Stimulated activated CD4-positive, alpha-beta T cell treated with anti-CD3 and anti-CD28 coated beads, Interleukin-1b, Interleukin-23, amount 100 ng/mL, for 1 hour (primary cell): ENCODE measurements around the gene CDC42BPA.
"Not testable (repeated sequence)": the region's sequence is repeated elsewhere in the genome, so short reads cannot be mapped to it uniquely, and the experiment has no call there.

Source experiments
- DNase-seq, 2 donors: peaks; one replicate each; pipeline ENCODE4 v3.0.0-alpha.2; 2020; ENCODE audit warnings: low read depth in 2 of 2

CDC42BPA gene

GRCh38 chr1:227260433-227260832, 57.9 kb downstream of the CDC42BPA start:
- DNase-seq, result no peak

DNA sequence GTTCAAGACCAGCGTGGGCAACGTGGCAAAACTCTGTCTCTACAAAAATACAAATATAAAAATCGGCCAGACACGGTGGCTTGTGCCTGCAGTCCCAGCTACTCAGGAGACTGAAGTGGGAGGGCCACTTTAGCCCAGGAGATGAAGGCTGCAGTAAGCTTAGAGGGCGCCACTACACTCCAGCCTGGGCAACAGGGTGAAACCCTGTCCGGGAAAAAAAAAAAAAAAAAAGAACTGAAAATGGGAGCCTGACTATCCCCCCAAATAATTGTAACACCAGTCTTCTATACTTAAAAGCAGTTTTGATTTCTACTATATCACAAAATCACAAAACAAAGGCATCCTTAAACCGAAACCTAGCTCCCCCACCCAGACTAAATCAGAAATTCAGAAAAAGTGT, 60.3 kb downstream of the CDC42BPA start:
- DNase-seq, result no peak

- DNase-seq, result no peak
These were observed 63.1 kb downstream of the CDC42BPA start for GRCh38 chr1:227255086-227255732.

DNA sequence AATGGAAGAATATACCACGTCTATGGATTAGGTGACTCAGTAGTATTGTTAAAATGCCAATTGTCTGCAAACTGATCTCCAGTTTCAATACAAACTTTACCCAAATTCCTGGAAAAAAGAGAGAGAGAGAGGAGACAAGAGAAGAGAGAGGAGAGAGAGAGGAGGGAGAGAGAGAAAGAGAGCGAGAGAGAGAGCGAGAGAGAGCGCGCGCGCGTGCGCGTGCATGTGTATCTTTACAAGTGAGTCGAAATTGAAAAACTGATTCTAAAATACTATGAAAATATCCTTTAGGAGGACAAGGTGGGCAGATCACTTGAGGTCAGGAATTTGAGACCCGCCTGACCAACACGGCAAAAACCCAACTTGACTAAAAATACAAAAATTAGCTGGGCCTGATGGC, 65.2 kb downstream of the CDC42BPA start:
- no peak for DNase-seq

DNA sequence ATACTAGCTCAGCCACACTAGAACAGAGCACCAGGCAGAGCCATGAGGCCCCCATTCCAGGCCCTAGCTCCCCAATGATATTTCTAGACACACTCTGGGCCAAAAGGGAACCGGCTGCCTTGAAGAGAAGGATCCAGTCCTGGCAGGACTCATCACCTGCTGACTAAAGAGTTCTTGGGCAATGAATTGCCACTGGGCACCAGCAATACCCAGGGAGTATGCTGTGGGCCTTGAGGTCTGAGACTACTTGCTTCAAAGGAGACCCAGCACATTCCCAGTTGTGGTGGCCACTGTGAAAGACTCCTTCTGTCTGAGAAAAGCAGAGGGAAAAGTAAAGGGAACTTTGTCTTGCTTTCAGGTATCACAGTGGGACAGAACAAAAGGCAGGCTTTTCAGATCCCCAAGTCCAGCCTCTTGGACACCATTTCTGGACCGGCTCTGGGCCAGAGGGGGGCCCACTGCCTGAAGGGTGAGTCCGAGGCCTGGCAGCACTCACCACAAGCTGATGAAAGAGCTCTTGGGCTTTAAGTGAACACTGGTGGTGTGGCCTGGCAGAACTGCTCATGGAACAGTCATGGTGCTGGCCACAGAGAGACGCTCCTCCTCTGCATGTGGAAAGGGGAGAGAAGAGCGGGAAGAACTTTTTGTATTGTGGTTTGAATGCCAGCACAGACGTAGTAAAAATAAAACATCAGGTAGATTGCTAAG, 72.5 kb downstream of the CDC42BPA start:
- no peak for DNase-seq

- DNase-seq, result no peak
These were observed 73.8 kb downstream of the CDC42BPA start for GRCh38 chr1:227244339-227245118.

- no peak for DNase-seq
These were observed 75.2 kb downstream of the CDC42BPA start for GRCh38 chr1:227242811-227243682.

- no peak for DNase-seq
These were observed 77.3 kb downstream of the CDC42BPA start for GRCh38 chr1:227240983-227241382.

- no peak for DNase-seq
These were observed 83.3 kb downstream of the CDC42BPA start for GRCh38 chr1:227234998-227235405.

DNA sequence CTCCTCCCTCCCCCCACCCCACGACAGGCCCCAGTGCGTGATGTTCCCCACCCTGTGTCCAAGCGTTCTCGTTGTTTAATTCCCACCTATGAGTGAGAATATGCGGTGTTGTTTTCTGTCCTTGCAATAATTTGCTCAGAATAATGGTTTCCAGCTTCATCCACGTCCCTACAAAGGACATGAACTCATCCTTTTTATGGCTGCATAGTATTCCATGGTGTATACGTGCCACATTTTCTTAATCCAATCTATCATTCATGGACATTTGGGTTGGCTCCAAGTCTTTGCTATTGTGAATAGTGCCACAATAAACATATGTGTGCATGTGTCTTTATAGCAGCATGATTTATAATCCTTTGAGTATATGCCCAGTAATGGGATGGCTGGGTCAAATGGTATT, 87.2 kb downstream of the CDC42BPA start:
- not testable (repeated sequence) for DNase-seq

- no peak for DNase-seq
These were observed 90.1 kb downstream of the CDC42BPA start for GRCh38 chr1:227228201-227228600.

DNA sequence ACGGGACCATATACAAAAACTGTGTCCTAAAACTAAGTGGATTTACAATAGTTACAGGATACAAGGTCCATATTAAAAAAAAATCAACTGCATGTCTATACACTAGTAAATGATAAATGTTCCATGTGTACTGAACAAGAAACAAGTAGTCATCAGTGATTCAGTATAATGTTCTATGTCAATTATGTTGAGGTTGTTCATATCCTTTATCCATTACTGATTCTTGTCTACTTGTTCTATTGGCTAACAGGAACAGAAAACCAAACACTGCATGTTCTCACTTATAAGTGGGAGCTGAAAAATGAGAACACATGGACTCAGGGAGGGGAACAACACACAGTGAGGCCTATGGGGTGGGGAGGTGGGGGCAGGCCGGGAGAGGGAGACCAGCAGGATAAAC, 90.5 kb downstream of the CDC42BPA start:
- no peak for DNase-seq

DNA sequence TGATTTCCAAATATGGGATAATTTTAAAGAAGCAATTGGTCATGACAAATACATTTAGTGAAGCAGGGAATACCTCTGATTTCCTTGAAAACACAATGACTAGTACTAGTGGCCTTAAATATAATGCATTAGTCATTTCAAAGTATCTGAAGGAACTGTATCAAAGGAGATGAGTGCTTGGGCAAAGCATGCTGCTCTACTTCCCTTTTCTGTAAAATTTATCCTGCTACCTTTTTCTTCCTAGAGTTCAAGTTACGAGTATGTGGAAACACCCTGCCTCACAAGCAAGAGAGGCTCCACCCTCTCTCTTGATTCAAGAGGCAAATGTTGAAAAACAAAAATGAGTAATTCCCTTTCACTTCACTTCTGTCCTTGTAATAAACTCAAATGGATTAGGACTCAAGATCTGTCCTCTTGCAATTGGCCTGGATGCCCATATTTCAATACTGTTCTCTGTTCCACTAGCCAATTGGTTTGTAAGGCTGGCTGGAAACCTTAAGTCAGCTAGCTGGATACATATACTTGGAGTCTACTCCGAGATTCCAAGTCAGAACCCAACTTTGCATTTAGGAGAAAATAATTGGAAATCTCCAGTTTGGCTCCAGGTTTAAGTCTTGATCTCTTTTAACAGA, 92.5 kb downstream of the CDC42BPA start:
- DNase-seq, result no peak

- no peak for DNase-seq
These were observed 95.0 kb downstream of the CDC42BPA start for GRCh38 chr1:227223171-227223806.

GRCh38 chr1:227219715-227220292, 98.5 kb downstream of the CDC42BPA start:
- DNase-seq, result no peak

- no peak for DNase-seq
These were observed 99.3 kb downstream of the CDC42BPA start for GRCh38 chr1:227218870-227219573.

DNA sequence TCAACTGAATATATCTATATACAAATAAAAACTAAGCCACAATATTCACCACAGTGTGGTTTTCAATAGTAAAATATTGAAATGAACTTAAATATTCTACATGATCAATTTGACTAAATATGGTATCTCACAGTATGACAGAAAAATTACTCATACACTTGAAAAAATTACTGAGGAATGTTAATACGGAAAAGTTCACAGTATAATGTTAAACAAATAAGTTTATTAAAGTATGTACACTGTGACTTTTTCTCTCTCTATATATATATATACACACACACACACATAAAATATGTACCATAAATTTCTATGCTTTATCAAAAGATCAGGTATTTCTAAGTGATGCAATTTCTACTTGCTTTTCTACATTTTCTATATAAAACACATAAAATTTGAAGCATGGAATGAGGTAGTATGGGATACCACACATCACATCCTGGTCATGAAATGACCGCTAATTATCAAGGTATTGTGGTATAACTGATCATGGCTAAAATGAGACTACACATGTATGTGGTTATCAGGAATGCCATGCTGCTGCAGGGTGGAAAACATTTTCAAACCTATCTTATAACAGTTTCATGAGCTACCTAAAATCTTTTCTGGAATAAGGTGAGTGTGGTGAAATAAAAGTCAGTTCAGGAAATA, 102.3 kb downstream of the CDC42BPA start:
- DNase-seq, result no peak

GRCh38 chr1:227214207-227214606, 104.1 kb downstream of the CDC42BPA start:
- DNase-seq, result no peak

DNA sequence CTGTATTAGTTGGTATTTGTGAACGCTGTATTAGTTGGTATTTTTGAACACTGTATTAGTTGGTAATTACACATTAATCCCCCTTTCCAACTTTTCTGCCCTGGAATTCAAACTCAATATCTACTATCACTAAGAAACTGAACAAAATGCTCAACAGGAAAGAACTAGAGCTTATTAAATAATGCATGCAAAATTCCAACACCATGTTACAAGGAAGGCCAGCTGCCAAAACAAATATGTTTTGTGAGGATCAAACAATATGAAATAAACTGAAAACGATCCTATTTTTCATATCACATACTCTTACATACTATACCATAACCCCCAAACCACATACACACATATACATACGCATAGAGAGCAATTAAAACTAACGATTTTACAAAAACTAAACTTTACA, 104.9 kb downstream of the CDC42BPA start:
- DNase-seq, result no peak
